ENCODE results near the gene SNRNP40.

- no peak for TF ChIP-seq POLR2A (IDR thresholded peaks at IDR 0.05; ENCODE audit: low read depth, low read length)
- TF ChIP-seq POLR2AphosphoS5 (IDR thresholded peaks at IDR 0.05; ENCODE audit: low read depth, low read length), result no peak
- no peak for TF ChIP-seq SPI1 (IDR thresholded peaks at IDR 0.05; ENCODE audit: low read depth, low read length)
- no peak for TF ChIP-seq POU2F2 (IDR thresholded peaks at IDR 0.05; ENCODE audit: low read depth, low read length)
- TF ChIP-seq TAF1 (IDR thresholded peaks at IDR 0.05; ENCODE audit: low read depth, low read length), result no peak
- TF ChIP-seq PAX5 (IDR thresholded peaks at IDR 0.05; ENCODE audit: insufficient read depth, low read length, severe bottlenecking), result no peak
These were observed 77.9 kb downstream of the SNRNP40 start for GRCh38 chr1:31218705-31219104.
